SK-N-SH treated with all-trans-retinoic acid at 6 μM for 48 hours (cell line): ENCODE measurements around the gene FAM131C.
A peak's percentile ranks its signal among the peaks of the same experiment; 100 is the strongest.

Experiments used
- ATAC-seq: fragments of 200-7000 bp; cut with Tn5 transposase; 3 replicates; pipeline ENCODE4 v1.9.1; 2020; ENCODE audit warnings: mild to moderate bottlenecking, moderate library complexity
- ARNTL ChIP-seq: fragments of 450-650 bp; formaldehyde crosslinking; IDR thresholded peaks from 2 replicates; pipeline ENCODE4 v1.5.0; 2020; ENCODE audit warnings: low read depth, mild to moderate bottlenecking, moderate library complexity, borderline replicate concordance
- BACH2 ChIP-seq: fragments of 250-450 bp; sonication (Bioruptor Pico); IDR thresholded peaks from 2 replicates; pipeline ENCODE4 v1.9.0; 2021; ENCODE audit warnings: mild to moderate bottlenecking, borderline replicate concordance
- CSDC2 ChIP-seq: fragments of 250-450 bp; sonication (Bioruptor Pico); IDR thresholded peaks from 2 replicates; pipeline ENCODE4 v1.5.0; 2020; ENCODE audit warnings: mild to moderate bottlenecking, moderate library complexity
- ESRRG ChIP-seq: fragments of 250-450 bp; sonication (Bioruptor Pico); IDR thresholded peaks from 2 replicates; pipeline ENCODE4 v1.6.1; 2021; ENCODE audit warnings: mild to moderate bottlenecking
- GLIS3 ChIP-seq: fragments of 250-450 bp; sonication (Bioruptor Pico); IDR thresholded peaks from 2 replicates; pipeline ENCODE4 v1.5.0; 2020; ENCODE audit warnings: mild to moderate bottlenecking, moderate library complexity
- ISL1 ChIP-seq: fragments of 250-450 bp; sonication (Bioruptor Pico); IDR thresholded peaks from 2 replicates; pipeline ENCODE4 v2.1.2; 2022; ENCODE audit warnings: mild to moderate bottlenecking, moderate library complexity
- OSR1 ChIP-seq: fragments of 250-450 bp; sonication (Bioruptor Pico); IDR thresholded peaks from 2 replicates; pipeline ENCODE4 v1.8.0; 2022; ENCODE audit warnings: moderate library complexity, mild to moderate bottlenecking, inconsistent platforms
- PPARA ChIP-seq: fragments of 250-450 bp; sonication (Bioruptor Pico); IDR thresholded peaks from 2 replicates; pipeline ENCODE4 v1.5.0; 2020; ENCODE audit warnings: mild to moderate bottlenecking, borderline replicate concordance
- RARB ChIP-seq: fragments of 250-450 bp; sonication (Bioruptor Pico); IDR thresholded peaks from 2 replicates; pipeline ENCODE4 v1.8.0; 2021; ENCODE audit warnings: mild to moderate bottlenecking, moderate library complexity
- TCF4 ChIP-seq: fragments of 250-450 bp; sonication (Bioruptor Pico); IDR thresholded peaks from 2 replicates; pipeline ENCODE4 v1.8.0; 2021; ENCODE audit warnings: mild to moderate bottlenecking, moderate library complexity, borderline replicate concordance
- TOX ChIP-seq: fragments of 250-450 bp; sonication (Bioruptor Pico); IDR thresholded peaks from 2 replicates; pipeline ENCODE4 v1.8.0; 2021; ENCODE audit warnings: mild to moderate bottlenecking, moderate library complexity, borderline replicate concordance
- ZFP3 ChIP-seq: fragments of 250-450 bp; sonication (Bioruptor Pico); IDR thresholded peaks from 2 replicates; pipeline ENCODE4 v1.5.0; 2020; ENCODE audit warnings: mild to moderate bottlenecking, moderate library complexity
- ZNF70 ChIP-seq: fragments of 450-650 bp; formaldehyde crosslinking; IDR thresholded peaks from 2 replicates; pipeline ENCODE4 v1.5.0; 2020; ENCODE audit warnings: mild to moderate bottlenecking, moderate library complexity
- ZNF8 ChIP-seq: fragments of 450-650 bp; formaldehyde crosslinking; IDR thresholded peaks from 2 replicates; pipeline ENCODE4 v1.5.0; 2020; ENCODE audit warnings: mild to moderate bottlenecking, moderate library complexity
- TF ChIP-seq, protein P1 (sequence below): fragments of 250-450 bp; sonication (Bioruptor Pico); IDR thresholded peaks from 2 replicates; pipeline ENCODE4 v1.5.1; 2021; ENCODE audit warnings: mild to moderate bottlenecking, moderate library complexity
- TF ChIP-seq, protein P2 (sequence below): fragments of 250-450 bp; sonication (Bioruptor Pico); IDR thresholded peaks from 2 replicates; pipeline ENCODE4 v1.8.0; 2020; ENCODE audit warnings: mild to moderate bottlenecking, moderate library complexity, borderline replicate concordance
- TF ChIP-seq, protein P3 (sequence below): fragments of 250-450 bp; sonication (Bioruptor Pico); IDR thresholded peaks from 2 replicates; pipeline ENCODE4 v1.5.0; 2020; ENCODE audit warnings: mild to moderate bottlenecking, moderate library complexity
- TF ChIP-seq, protein P4 (sequence below): fragments of 250-450 bp; sonication (Bioruptor Pico); IDR thresholded peaks from 2 replicates; pipeline ENCODE4 v1.8.0; 2021; ENCODE audit warnings: low read depth, mild to moderate bottlenecking, moderate library complexity, borderline replicate concordance

The FAM131C gene

DNA sequence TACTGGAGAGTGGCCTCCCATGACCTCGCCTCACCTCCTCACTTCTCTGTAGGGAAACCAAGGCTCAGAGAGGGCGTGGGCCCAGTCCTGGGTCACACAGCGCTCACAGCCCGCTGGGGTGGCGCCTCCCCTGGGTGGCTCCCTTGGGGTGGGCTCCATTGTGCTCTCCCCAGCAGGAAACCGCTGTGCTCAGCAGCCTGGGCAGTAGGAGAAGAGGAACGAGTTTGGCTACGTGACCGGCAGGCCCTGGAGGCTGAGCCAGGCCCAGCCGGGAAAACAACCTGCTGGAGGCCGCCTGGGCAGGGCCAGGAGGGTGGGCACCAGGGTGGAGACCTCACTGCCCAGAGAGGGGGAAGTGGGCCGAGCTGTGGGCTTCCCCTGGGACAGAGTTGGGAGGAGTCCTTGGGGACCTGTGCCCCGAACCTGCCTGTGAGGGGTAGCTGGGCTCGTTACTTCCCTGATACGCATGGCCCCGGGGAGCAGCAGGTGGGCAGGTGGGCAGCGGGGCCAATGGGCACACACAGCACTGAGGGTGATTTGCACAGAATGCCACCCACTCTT, 15.0 kb upstream of the FAM131C start:
- no peak; the same call in 1 of the 3 replicates for ATAC-seq
- TF ChIP-seq GLIS3 (CRISPR knock-in tag) = no peak
- no peak for TF ChIP-seq ZFP3
- no peak for TF ChIP-seq ZNF8
- TF ChIP-seq CSDC2 (CRISPR knock-in tag) = no peak
- TF ChIP-seq RARB = no peak
- TF ChIP-seq ARNTL (CRISPR knock-in tag) = no peak
- TF ChIP-seq TOX (CRISPR knock-in tag) = no peak
- TF ChIP-seq, protein P1, sequence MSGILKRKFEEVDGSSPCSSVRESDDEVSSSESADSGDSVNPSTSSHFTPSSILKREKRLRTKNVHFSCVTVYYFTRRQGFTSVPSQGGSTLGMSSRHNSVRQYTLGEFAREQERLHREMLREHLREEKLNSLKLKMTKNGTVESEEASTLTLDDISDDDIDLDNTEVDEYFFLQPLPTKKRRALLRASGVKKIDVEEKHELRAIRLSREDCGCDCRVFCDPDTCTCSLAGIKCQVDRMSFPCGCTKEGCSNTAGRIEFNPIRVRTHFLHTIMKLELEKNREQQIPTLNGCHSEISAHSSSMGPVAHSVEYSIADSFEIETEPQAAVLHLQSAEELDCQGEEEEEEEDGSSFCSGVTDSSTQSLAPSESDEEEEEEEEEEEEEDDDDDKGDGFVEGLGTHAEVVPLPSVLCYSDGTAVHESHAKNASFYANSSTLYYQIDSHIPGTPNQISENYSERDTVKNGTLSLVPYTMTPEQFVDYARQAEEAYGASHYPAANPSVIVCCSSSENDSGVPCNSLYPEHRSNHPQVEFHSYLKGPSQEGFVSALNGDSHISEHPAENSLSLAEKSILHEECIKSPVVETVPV (CRISPR knock-in tag) = no peak

DNA sequence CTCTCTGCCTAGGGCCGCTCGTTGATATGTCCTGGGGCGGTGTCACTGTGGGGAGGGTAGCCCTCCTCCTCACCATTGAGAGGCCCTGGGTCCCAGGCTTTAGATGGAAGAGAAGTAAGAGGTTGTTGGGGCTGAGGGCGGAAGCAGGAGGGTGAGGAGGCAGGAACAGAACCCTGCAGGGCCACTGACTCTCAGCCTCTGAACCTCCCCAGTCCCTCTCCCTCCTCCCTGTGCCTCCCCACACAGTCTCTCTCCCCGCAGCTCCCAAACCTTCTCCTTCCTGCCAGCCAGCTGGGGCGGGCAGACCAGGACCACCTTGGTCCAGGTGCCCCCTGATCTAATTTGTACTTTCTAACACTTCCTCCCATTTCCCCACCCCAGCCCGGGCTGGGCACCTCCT, 14.3 kb upstream of the FAM131C start:
- no peak for TF ChIP-seq OSR1 (CRISPR knock-in tag)
- ATAC-seq = no peak

DNA sequence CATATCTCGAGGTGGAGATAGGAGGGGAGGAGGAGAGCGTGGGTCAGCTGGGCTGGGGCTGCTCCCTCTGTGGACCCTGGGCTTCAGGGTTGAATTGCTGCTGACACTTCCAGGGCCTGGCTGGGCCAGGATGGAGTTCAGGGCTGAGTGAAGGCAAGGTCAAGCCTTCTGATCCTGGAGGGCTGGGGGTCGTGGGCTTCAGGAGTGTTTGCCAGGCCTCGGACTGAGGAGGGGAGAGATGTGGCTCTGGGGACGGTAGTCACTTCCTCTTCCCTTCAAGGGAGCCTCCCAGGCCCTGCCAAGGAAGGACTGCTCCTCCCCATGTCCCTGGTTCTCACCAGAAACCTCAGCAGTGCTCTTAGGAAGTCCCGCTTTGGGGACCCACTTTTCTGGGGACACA, 12.1 kb upstream of the FAM131C start:
- TF ChIP-seq ZFP3 = no peak
- TF ChIP-seq OSR1 (CRISPR knock-in tag) = no peak
- TF ChIP-seq CSDC2 (CRISPR knock-in tag) = no peak
- TF ChIP-seq, protein P2, sequence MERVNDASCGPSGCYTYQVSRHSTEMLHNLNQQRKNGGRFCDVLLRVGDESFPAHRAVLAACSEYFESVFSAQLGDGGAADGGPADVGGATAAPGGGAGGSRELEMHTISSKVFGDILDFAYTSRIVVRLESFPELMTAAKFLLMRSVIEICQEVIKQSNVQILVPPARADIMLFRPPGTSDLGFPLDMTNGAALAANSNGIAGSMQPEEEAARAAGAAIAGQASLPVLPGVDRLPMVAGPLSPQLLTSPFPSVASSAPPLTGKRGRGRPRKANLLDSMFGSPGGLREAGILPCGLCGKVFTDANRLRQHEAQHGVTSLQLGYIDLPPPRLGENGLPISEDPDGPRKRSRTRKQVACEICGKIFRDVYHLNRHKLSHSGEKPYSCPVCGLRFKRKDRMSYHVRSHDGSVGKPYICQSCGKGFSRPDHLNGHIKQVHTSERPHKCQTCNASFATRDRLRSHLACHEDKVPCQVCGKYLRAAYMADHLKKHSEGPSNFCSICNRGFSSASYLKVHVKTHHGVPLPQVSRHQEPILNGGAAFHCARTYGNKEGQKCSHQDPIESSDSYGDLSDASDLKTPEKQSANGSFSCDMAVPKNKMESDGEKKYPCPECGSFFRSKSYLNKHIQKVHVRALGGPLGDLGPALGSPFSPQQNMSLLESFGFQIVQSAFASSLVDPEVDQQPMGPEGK = no peak
- no peak for ATAC-seq

DNA sequence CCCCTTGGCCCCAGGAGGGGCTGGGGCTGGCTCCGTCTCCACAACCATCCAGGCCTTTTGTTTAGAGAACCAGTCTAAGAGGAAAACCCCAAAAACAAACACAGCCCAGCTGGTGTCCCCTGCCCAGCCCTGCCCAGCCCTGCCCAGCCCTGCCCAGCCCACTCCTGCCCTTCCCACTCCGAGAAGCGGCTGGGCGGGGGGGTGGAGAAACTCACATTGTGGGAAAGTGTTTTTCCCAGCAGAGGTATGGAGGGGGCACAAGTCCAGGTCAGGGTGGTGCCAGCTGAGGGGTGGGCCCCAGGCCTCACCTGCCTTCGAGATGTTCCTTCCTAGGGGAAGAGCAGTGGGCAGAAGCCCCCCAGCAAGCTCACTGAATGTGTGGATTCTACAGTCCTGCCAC, 10.0 kb upstream of the FAM131C start:
- TF ChIP-seq RARB = no peak
- no peak for TF ChIP-seq TCF4 (CRISPR knock-in tag)
- TF ChIP-seq, protein P3, sequence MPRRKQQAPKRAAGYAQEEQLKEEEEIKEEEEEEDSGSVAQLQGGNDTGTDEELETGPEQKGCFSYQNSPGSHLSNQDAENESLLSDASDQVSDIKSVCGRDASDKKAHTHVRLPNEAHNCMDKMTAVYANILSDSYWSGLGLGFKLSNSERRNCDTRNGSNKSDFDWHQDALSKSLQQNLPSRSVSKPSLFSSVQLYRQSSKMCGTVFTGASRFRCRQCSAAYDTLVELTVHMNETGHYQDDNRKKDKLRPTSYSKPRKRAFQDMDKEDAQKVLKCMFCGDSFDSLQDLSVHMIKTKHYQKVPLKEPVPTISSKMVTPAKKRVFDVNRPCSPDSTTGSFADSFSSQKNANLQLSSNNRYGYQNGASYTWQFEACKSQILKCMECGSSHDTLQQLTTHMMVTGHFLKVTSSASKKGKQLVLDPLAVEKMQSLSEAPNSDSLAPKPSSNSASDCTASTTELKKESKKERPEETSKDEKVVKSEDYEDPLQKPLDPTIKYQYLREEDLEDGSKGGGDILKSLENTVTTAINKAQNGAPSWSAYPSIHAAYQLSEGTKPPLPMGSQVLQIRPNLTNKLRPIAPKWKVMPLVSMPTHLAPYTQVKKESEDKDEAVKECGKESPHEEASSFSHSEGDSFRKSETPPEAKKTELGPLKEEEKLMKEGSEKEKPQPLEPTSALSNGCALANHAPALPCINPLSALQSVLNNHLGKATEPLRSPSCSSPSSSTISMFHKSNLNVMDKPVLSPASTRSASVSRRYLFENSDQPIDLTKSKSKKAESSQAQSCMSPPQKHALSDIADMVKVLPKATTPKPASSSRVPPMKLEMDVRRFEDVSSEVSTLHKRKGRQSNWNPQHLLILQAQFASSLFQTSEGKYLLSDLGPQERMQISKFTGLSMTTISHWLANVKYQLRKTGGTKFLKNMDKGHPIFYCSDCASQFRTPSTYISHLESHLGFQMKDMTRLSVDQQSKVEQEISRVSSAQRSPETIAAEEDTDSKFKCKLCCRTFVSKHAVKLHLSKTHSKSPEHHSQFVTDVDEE (CRISPR knock-in tag) = no peak
- ATAC-seq = no peak

DNA sequence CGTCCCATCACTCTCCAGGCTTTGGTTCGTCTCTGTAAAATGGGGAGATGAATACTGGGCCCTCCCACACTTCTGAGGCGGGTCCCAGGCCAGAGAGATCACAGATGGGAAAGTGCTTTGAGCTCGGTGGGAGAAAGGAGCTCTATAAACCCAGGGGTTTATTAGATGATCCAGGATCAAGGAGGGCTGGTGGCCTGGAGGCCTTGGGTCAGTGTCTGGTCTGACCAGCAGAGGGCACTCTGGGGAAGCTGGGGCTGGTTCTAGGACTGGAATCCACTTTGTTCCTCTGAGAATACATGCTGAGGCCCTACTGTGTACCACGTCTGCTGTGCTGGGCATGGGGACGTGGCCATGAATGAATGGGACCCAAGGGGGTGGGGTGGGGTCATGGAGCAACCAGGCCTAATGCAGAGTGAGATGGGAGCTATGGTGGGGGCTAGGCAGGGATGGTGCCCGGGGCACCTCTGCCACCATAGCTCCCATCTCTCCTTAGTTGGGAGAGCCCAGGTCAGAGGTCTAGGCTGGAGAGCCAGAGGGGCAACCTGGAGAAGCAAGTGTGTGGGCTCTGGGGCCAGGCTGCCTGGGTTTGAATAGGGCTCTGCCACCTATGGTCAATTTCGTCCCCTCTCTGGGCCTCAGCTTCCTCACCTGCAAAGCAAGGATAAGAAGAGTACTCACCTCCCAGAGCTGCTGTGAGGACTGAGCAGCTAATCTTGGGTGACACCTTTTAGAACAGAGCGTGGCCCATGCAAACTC, 9.0 kb upstream of the FAM131C start:
- no peak for TF ChIP-seq TOX (CRISPR knock-in tag)
- no peak for TF ChIP-seq ISL1
- TF ChIP-seq ARNTL (CRISPR knock-in tag) = no peak
- no peak for TF ChIP-seq BACH2 (CRISPR knock-in tag)
- TF ChIP-seq, protein P4, sequence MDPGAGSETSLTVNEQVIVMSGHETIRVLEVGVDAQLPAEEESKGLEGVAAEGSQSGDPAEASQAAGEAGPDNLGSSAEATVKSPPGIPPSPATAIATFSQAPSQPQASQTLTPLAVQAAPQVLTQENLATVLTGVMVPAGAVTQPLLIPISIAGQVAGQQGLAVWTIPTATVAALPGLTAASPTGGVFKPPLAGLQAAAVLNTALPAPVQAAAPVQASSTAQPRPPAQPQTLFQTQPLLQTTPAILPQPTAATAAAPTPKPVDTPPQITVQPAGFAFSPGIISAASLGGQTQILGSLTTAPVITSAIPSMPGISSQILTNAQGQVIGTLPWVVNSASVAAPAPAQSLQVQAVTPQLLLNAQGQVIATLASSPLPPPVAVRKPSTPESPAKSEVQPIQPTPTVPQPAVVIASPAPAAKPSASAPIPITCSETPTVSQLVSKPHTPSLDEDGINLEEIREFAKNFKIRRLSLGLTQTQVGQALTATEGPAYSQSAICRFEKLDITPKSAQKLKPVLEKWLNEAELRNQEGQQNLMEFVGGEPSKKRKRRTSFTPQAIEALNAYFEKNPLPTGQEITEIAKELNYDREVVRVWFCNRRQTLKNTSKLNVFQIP (CRISPR knock-in tag) = no peak
- no peak for TF ChIP-seq PPARA (CRISPR knock-in tag)
- TF ChIP-seq RARB = no peak
- no peak for TF ChIP-seq GLIS3 (CRISPR knock-in tag)
- TF ChIP-seq ZNF8 = no peak
- TF ChIP-seq ZNF70 (CRISPR knock-in tag) = no peak
- TF ChIP-seq OSR1 (CRISPR knock-in tag) = no peak
- TF ChIP-seq, protein P1 (CRISPR knock-in tag) = no peak
- no peak for TF ChIP-seq CSDC2 (CRISPR knock-in tag)
- no peak for TF ChIP-seq ESRRG (CRISPR knock-in tag)
- TF ChIP-seq, all 23 proteins: peak for 0

More for the DNA sequence above, 9.0 kb upstream of the FAM131C start:
- peak; percentile 67 for ATAC-seq
